Forelimb muscle (tissue), 1 donor: ENCODE data around the gene TMEM47. TPM values are rescaled to one million over a fixed set of nuclear protein-coding genes. Genes with fewer than 3 reads are reported as not detected.
A peak's percentile ranks its signal among the peaks of the same experiment; 100 is the strongest.

Source experiments
- DNase-seq: peaks from one replicate; pipeline ENCODE4 v3.0.0-alpha.2; 2013; ENCODE audit warnings: low read depth
- polyA plus RNA-seq: library from polyadenylated mRNA; unstranded; fragments of 120-200 nt; gene quantifications from one replicate; pipeline ENCODE4 v1.2.1, GENCODE V29; 2013; ENCODE audit not compliant: insufficient read length

TMEM47 gene
- 93.0 TPM for polyA plus RNA-seq

DNA sequence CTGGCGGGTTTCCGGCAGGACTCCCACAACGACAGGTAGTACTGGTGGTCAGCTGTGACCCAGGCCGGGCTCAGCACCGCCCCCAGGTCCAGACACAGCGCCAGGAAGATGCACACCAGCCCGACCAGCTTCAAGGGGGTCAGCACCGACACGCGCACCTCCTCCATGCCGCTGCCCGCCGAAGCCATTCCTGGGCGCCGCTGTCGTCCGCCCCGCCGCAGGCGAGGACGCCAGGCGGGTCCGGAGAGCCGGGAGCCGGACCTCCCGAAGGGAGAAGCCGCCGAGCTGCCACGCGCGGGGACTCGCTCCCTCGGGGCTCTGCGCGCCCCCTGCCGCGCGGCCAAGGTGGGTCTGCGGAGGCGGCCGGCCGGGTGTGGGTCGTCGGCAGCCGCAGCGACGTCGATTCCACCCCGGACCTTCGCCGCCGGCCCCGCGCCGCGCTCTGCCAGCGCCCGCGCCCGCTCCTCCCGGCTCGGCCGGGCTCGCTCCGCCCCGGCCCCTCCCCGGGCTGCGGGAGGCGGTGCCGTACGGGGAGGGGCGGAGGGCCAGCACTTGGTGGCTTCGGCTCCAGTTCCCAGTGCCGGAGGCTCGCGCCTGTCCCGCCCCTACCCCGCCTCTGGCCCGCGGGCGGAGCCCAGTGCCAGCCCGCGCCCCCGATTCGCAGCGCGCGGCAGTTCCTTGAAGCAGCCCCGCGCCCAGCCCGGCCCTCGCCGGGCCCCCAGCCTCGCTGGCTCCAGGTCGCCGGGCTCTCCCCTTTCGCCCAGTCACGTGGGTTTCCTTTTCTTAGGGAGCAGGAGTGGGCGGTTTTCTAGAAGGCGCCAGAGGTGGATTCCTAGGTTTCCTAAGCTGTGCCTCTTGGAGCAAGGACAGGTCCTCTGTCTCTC lies at the start of gene TMEM47:
TMEM47 (minus strand) TSS at position 444 of the 884 bp plus-strand sequence; CDS start at position 188, 256 bp downstream.
- no peak for DNase-seq

DNA sequence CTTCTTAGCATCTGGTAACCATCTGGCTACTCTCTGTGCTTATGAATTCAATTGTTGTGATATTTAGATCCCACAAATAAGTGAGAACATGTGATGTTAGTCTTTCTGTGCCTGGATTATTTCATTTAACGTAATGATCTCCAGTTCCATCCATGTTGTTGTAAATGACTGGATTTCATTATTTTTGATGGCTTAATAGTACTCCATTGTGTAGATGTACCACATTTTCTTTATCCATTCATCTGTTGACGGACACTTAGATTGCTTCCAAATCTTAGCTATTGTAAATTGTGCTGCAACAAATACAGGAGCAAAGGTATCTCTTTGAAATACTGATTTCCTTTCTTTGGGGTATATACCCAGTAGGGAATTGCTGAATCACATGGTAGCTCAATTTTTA lies 30.0 kb upstream of the TMEM47 start:
- DNase-seq = no peak

DNA sequence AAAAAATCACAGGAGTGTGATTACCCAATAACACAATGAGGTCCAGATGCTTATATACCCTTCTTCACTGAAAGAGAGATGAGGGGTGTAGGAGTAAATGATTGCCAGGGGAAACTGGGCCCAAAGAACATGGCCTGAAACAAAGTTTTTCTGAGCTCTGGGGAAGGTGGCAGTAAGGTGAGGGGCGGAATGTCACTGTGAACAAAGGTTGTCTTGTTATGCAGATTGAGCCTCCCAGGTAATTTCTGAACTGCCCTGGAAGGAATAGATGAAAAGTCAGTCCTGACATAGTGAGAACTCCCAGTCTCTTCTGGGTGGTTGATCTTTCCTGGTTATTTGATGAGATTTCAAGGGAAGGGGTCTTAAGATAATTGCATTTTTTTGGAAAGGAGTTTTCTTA lies 2.5 kb upstream of the TMEM47 start:
- DNase-seq = no peak

DNA sequence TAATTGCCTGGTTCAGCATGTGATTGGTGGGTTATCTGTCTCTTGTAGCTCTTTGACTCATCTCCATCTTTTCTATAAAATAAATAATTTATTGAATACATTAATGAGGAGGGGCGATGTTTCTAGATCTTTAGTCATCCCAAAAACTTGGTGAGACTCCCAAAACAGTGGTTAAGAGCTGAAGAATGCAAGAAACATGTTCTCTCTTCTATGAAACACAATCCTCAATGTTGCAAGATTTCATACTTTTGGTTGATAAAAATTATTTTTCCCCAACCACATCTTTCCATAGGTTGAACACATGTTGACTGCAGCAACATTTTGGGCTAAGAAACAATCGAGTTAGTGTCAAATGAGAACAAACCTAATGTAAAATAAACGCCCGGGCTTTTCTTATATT lies 1.2 kb upstream of the TMEM47 start:
- DNase-seq = no peak

DNA sequence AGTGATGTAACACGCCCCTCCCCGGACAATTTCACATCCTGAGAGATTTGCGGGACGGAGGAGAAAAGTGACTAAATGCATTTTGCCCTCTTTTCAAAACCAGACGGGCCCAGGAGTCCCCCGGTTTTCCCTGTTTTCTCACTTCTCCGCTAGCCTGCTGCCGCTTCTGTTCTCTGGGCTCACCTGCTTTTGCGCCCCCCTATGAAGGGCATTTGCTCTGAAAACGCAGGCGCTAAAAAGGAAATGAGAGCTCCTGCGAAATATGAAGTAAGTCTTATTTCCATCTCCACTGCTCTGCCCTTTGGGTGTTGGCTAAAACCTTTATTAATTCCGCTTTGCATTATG lies 613 bp upstream of the TMEM47 start:
- no peak for DNase-seq

DNA sequence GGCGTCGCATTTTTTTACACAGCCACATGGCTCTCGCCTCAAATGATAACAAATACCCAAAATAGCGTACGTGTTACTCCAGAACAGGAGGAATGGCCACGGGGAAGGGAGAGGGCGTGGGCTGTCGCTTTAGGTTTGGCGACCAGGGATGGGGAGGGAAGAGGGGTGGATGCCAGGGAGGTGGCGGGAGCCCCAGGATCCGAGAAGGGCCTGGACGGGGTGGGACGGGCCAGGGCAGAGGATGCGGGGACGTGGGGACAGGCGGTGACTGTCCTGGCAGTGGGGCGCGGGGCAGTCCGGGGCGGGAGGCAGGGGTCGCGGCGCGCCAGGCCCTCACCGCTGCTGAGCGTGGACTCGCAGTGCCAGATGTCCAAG lies 631 bp downstream of the TMEM47 start:
- DNase-seq = no peak

DNA sequence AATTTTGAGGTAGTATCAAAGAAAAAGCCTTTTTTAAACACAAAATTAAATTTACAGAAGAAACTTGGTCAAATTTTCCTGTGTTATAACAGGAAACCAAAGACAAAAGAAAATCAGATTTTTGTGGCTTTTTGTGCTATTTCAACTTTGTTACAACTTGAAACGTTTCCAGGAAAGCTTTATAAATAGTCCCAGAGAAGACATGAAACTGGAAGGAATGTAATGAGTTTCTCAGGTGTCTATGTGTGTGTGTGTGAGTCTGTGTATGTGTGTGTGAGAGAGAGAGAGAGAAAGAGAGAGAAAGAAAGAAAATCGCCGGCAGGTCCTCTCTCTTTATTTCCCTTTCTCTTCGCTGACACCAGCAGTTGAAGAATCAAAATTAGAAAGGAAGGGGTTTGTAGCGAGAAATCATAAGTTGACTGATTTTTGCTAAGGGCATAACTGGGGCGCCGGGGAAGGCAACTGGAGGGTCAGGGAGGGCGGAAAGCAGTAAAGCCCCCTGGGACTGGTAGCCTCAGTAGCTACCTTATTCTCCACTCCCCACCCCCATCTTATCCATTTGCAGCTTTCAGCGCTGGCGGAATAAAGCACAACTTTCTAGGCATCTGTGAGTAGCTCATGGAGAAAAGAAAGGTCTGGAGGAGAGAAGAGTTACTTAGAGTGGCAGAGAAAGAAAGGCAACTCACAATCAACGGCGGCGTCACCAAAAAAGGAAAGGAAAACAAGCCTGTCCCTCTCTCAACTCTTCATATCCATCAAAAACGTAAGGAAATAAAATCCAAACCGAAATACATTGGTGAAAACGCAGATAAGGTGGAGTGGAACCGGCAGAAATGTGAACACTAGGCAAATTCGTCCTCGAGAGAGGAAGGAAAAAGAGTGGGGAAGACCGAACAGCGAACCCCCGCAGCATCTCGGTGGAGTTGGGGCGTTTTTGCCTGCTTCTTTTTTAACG lies 1.3 kb downstream of the TMEM47 start:
- no peak for DNase-seq

DNA sequence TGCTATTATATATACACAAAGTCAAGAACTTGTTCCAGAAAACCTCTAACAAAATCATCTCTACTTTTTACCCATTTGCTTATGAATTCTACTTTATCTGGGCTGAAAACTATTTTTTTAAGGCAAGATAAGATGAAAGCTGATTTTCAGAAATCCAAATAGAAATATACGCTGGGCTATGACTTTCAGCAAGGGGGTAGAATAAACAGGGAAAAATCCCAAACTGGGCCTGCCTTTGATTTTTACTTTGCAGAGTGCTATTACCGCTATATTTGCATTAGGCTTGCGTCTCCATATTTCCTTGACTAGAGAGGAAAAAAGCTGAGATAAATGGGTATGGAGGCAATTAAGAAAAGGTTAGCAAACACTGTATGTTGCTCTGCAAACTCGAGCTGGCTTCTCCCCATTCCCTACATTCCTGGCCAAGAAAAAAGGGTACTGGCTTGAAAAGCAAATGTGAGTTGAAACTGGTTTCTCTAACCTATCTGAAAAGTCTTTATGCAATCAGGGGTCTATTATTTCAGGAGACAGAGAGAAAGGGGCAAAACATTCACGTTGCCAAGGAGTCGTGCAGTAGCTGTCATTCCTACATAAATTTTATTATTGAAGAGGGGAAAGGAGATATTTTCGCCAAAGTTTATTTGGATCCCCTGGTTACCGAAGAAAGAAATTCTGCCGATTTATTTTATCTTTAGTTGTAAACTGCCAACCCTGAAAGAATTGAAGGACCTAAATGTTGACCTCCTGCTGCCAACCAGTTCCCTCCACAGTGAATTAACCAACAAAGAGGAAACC lies 2.2 kb downstream of the TMEM47 start:
- no peak for DNase-seq

DNA sequence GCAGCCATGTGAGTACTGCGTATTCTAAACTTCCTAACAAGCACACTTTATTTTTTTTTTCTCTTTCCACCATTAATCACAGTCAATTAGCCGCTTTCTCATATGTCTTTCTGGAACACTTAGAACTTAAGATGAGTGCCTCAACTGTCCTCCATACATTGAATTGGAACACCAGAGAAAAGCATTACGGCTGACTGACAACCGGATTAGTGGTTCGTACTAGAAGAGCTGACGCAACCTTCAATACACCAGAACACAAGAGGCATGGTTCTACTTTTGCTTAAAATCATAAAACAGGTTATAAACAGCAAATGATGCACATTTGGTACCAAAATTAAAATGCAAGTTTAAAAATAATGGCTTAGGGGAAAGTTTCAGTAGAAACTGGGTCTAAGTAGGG lies 3.3 kb downstream of the TMEM47 start:
- no peak for DNase-seq

DNA sequence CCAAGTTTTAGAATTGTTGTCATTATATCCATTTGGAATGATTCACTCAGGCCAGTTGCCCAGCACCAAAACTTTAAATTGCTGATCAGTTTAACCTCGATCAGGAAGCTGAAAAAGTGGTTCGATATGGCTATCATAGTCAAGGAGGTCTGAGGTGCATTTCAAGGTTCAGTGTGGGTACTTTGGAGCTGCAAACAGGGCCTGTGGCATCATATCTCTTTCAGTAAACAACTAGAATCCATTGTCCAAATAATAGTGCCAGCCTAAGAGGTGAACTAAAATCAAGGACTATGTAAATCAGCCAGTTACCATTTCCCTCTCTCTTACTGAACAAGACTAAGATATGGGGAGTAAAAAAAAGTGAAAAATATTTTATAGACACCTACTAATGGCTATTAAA lies 14.2 kb downstream of the TMEM47 start:
- no peak for DNase-seq

DNA sequence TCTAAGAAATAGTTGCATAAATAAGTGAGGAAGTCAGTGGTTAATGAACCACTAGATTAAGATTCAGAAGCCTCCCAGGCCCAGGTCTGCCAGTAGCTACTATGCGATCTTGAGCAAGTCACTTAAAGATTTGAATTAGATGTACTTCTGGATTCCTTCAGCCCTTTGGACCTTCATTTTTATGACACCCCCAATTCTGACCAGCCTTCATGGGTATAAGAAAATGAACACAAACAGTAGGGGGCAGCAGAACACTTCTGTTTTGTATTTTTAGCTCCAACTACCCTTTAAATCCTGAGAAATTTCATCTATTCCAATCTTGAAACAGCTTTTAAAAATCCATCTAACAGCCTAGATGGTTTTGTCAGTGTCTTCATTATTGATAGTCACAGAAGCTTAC lies 19.0 kb downstream of the TMEM47 start:
- no peak for DNase-seq

DNA sequence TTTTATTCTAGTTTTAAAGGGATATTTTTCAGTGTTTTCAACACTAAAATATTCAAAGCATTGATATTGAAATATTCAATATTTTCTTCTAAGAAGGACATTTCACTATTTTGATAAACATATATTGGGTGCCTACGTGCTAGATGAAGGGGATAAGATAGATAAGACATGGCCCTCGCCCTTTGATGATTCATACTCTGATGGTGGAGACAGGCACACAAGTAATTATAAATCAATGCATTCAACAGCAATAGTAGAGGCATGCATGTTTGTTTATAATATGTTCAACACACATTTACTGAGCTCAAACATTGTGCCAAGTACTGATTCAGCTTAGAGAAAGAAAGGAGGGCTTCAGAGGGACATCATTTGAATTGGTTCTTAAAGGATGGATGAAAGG lies 22.7 kb downstream of the TMEM47 start:
- DNase-seq = no peak

DNA sequence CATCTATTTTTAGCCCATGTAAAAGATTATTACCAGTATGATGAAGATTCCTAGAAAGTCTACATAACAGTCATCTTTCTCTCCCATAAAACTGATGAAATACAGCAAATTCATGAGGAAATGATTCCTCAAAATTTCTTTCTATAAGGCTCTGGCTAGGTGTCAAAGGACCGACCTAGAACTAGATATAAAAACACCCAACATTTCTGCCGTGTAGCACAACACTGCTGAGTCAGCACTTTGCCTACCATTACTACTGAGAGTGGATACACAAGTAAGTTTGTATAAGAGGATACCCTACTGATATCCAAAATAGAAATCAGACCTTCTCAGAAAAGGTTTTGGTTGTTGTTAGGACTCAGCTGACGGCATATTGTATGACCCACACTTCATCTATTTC lies 24.7 kb downstream of the TMEM47 start:
- no peak for DNase-seq

DNA sequence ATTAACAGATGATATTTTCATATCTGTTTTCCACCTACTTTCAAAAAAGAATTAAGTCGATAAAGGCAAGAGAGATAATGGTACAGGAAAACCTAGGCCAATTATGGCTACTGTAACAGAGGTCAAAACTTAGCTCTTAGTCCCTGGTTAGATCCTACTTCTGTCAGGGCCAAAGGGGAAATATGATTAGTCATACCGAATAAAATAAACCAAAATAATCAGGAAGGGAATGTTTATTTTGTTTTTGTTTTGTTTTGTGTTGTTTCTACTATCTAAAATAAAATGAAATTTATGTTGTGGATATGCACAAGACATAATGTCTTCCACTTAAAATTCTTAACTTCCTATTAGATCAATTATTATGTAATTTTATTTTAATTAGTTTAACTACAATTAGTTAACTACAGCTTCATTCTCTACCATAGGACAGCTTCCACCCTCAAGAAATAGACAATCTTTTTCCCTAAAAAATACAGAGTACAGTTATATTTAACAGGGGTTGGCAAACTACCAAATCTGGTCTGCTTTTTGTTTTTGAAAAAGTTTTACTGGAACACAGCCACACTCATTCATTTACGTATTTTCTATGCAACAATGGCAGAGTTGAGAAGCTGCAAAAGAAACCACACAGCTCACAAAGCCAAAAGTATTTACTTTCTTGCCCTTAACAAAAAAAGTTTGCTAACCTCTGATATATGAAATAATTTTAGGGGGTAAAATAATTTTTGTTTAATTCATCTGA lies 25.4 kb downstream of the TMEM47 start:
- peak; percentile 41 for DNase-seq

DNA sequence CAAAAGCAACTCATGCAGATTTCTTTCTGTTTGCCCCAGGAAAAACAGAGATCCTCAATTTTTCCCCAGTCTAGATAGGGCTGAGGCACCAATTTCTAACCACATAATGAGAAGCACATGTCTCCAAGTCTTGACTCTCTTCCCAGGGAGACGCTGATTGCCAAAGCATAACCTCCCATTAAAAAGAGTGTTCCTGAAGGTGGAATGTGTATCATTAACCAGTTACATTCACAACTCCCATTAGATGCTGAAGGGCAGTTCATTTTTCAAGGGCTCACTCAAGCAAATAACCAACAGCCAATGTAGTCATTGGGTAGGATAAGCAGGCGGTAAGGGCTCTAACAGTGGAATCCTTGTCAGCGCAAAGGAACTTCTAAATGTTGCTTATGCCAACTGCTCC lies 27.5 kb downstream of the TMEM47 start:
- no peak for DNase-seq

DNA sequence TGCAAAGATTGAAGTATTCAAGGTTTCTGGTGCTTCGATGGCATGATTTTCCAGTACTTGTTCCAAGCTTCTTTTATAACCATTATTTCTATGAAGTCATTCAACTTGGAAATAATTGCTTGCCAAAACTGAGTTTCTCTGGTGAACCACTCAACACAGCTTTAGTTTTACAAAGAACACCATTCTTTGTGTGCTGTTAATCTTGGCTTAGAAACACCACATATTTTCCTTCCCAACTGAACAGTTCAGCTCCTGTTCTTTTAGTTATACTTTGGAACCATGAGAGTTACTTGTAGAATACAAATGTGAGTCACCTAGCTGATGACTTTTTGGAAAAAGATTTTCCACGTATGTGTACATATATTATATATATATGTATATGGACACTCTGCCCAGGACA lies 32.7 kb downstream of the TMEM47 start:
- DNase-seq = no peak

DNA sequence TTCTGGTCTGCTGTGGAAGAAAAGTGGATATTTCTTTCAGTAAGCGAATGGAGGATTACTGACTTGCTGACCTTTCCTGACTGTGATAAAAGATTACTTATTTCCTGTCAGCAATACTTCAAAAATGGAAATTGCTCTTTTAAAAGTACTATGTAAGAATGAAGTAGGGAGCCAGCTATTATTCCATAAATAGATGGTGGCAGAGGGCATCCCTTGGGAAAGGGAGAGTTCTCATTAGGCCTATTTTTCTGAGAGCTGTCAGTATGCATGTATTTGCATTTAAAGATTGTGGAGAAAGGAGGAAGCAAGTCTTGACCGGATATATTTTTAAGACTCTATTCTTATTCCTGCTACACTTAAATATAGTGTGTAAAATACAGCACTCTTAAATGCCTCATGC lies 37.2 kb downstream of the TMEM47 start:
- no peak for DNase-seq

DNA sequence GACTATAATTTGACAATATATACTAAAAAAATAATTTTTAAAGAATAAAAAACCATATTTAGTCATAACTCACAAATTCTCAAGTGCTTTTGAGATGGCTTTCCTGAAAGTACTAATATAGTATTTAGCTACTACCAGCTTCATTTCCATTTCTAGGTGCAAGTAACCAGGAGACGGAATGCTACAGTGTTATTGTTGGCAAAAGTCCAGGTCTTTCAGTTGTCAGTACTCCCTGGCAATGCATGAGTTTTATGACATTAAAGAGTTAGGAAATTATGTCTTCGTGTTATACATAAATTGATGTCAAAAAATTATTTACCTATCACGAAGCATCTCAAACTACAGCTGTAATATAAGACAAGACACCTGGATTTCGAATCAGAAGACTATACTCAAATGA lies 45.0 kb downstream of the TMEM47 start:
- no peak for DNase-seq

DNA sequence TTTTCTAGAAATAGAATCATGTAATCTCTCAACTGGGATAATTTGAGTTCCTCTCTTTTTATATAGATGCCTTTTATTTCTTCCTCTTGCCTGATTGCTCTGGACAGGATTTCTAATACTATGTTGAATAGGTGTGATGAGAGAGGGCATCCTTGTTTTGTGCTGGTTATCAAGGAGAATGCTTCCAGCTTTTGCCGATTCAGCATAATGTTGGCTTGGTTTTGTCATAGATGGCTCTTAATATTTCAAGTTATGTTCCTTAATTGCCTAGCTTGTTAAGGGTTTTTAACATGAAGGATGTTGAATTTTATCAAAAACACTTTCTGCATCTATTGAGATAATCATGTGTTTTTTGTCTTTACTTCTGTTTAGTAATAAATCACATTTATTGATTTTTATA lies 58.7 kb downstream of the TMEM47 start:
- no peak for DNase-seq

DNA sequence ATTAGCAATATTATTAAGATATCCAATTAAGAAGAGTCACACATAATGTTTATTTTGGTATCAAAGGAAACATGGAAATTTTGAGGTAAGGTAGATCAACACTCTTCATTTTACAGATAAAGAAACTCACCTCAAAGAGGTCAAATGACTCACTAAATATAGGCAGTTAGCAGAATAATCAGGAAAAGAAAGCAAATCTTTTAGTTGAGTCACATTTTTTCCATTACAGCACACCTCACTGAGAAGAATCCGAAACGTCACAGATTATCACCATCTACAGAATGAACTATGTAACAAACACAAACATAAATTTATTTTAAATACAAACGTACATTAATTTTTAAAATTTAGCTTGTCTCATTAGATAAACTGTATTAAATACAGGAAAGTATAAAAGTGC lies 70.1 kb downstream of the TMEM47 start:
- no peak for DNase-seq

DNA sequence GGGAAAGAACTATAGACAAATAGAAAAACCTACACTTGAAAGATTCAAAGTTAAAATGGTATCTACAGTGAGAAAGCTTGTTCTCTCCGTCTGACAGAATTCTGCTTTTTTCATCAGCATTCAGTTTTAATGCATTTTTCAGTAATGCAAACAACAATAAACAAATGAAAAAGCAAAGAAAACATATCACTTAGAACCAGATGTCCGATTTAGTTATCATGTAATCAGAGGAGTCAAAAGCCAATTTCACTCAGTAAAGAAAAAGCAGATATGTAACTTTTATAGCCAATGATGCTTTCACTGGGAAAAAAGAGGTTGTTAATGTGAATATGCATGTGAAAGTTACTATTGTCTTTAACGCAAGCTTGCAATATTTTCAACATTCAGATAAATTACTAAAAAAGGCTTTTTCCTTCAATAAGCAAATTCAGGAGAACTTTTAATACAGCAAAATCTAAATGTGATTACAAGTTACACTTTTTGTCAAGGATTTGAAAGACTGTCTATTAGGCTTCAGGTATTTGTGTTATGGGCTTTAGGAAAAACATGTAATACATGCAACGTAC lies 70.7 kb downstream of the TMEM47 start:
- no peak for DNase-seq
